Body of pancreas (tissue), 4 donors: ENCODE measurements around the gene SLX9.

ENCODE experiments used
- CTCF ChIP-seq, 7 experiments: fragments of 450-650 bp in 4 of 7; fragments of 200-600 bp in 3 of 7; sonication (generic) in 3 of 7; IDR thresholded peaks; one replicate each; pipeline ENCODE4 v1.5.1; 2016 to 2019; ENCODE audit warnings: antibody characterized with exemption in 7 of 7
- POLR2A ChIP-seq, 3 donors: fragments of 450-650 bp; IDR thresholded peaks; one replicate each; pipeline ENCODE4 v1.6.1; 2016; ENCODE audit warnings: antibody characterized with exemption in 3 of 3, mild to moderate bottlenecking in 2 of 3

GRCh38 chr21:45026066-45026745 is 86.4 kb downstream of the SLX9 start:
- TF ChIP-seq CTCF (IDR thresholded peaks at IDR 0.05) (no peak), POLR2A (IDR thresholded peaks at IDR 0.05) (no peak)
